SW 1271 (cell line): ENCODE measurements around the gene PRMT7.

ENCODE experiments used
- DNase-seq, 2 experiments: peaks; one replicate each; lab custom pipeline; 2025; lab: John Stamatoyannopoulos, UW

PRMT7 gene

DNA sequence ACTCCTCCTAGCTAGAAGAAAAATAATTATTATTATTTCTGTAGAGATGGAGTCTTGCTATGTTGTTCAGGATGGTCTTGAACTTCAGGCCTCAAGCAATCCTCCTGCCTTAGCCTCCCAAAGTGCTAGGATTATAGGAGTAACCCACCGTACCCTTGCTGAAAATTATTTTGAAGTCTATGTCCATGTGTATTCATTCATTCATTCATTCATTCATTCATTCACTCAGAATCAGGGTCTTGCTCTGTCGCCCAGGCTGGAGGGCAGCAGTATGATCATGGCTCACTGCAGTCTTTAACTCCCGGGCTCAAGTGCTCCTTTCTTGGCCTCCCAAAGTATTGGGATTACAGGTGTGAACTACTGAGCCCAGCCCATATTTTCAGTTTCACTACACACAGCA lies 4.2 kb upstream of the PRMT7 start:
- DNase-seq: no peak

DNA sequence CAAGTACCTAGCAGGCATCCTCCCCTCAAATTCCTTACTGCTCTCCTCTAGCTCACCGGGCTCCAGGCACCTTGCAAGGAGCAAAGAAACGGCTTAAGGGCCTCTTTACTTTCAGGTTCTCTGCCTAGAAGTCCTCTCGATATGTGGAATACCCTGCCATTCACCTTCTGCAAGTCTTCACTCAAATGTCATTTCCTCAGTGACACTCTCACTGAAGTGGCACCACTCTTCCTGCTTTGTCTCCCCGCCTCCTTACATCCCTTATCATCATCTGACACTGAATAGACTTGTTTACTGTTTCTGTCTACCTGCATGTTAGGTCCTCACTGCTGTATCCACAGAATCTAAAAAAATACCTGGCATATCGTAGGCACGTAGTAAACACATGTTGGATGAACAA lies 1.0 kb upstream of the PRMT7 start:
- DNase-seq: no peak

DNA sequence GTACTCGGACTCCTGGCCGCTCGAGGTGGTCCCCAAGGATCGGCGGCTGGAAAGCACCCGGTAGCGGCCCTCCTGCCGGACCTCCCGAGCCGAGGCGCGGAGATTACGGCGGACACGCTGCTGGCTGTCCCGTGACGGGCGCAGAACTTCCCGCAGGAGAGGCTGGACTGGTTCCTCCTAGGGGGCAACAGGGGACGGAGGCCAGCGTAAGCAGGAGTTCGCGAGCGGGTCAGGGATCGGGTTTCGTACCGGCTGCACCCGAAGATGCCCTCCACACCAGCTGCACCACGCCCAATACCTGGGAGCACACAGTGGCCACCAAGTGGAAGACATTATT lies 414 bp upstream of the PRMT7 start:
- DNase-seq: no peak

DNA sequence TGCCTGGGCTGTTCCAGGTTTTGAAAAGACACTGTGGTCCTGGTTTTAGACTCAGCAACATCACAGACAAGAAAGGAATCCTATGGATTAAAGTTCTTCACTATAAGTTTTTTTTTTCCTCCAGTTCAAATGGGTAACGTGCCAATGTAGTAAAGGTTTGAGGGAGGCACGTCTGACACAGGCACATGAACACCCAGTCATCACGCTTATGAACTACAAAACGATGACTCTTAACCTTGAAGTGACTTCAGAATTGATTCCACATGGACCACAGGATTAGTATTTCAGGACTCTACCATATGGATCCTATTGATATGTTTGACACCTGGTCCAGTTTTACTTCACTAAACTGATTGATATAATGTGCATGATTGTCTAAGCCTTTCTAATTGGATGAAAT lies 2.3 kb downstream of the PRMT7 start:
- no peak for DNase-seq

DNA sequence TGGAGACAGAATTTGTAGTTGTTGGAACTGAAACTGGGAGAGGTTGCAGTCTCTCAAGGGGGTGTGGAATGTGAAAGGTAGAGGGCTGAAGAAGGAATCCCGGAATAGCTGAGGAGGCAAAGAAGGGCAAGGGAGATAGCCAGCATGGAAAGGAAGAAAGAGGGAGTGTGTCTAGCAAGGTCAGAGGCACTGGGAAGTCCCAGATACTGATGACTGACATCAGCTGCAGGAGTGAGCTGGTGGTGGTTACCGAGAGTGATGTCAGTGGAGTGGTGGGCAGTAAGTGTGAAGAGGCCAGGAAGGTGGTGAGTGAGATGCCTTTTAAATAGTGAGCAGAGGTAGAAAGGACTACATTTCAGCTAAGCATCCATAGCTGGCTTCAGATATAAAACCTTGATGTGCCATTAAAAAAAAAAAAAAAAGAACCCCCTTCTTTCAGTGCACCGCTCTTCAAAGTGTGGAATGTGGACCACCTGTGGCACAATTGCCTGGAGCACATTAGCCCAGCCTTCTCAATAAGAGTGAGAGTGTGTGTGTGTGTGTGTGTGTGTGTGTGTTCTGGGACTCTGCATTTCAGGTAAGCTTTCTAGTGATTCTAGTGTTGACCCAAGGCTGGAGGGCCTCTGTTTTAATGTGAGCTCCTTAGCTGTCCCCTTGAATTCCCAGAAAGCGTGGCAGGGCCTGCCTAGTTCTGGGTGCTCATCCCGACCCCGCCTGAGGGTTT lies 8.5 kb downstream of the PRMT7 start:
- no peak for DNase-seq

- no peak for DNase-seq
These were observed 13.5 kb downstream of the PRMT7 start for GRCh38 chr16:68324336-68324735.

DNA sequence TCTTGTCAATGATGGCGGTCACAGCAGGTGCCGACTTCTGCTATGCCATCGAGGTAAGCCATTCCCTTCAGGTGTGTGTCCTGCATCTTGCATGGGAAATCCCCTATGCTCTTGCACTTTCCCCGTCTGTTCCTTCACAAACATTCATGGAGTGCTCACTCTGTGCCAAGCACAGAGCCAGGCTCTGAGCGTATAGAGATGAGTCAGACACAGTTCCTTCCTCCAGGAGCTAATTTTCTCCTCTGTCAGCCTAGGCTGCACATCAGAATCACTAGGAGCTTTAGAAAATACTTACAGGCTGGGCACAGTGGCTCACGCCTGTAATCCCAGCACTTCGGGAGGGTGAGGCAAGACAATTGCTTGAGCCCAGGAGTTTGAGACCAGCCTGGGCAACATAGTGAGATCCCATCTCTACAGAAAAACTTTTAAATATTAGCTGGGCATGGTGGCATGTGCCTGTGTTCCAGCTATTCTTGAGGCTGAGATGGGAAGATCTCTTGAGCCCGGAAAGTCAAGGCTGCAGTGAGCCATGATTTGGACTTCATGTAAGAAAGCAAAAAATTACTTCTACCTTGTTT lies 14.1 kb downstream of the PRMT7 start:
- DNase-seq: no peak

DNA sequence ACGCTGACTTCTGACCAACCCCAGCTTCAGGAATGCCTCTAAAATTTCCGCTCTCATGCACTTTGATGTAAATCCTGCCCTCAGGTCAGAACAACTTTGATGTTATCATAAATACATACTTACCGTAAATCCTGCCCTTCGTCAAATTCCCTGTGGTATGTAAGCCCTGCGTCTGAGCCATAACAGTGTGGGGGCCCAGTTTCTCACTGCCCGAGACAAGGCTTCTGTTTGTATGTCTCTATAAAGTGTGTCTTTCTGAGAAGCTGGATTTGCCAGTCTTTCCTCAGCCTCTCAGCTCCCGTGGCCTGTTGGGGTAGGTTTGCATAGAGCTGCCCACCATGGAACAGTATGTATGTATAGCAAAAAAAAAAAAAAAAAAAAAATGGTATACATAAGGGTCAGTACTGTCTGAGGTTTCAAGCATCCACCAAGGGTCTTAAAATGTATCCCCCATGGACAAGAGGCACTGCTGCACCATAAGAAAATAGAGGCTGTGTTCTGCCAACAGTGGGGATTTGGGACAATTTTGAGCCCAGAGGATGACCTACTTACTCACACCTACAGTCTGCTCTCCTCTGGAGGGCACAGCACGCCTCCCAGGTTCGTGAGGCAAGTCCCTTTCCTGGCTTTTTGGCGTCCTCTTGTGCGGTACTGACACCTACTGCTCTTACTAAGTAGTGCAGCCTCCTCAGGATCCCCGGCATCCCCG lies 17.5 kb downstream of the PRMT7 start:
- peak; percentile 57 to 74 for DNase-seq

DNA sequence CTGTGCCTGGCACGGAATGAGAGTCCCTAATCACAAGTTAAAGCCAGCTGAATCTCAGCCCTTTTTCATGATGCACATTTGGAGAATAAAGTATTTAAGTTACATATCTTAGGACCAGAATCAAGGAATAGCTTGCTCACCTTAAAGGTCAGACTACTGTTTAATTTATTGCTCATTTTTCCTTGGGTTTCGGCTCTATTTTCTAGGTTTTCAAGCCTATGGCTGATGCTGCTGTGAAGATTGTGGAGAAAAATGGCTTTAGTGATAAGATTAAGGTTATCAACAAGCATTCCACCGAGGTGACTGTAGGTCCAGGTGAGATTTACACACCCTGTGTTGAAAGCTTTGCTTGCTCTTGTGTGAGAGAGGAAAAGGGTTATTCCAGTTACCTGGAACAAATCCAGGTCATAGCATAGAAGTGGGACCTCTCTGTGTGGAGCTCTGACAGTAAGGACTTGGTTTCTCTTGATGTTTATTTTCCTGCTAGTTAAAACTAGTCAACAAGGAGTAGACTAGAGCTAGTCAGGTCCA lies 18.1 kb downstream of the PRMT7 start:
- DNase-seq: no peak

GRCh38 chr16:68331879-68332410 lies 21.1 kb downstream of the PRMT7 start:
- no peak for DNase-seq

DNA sequence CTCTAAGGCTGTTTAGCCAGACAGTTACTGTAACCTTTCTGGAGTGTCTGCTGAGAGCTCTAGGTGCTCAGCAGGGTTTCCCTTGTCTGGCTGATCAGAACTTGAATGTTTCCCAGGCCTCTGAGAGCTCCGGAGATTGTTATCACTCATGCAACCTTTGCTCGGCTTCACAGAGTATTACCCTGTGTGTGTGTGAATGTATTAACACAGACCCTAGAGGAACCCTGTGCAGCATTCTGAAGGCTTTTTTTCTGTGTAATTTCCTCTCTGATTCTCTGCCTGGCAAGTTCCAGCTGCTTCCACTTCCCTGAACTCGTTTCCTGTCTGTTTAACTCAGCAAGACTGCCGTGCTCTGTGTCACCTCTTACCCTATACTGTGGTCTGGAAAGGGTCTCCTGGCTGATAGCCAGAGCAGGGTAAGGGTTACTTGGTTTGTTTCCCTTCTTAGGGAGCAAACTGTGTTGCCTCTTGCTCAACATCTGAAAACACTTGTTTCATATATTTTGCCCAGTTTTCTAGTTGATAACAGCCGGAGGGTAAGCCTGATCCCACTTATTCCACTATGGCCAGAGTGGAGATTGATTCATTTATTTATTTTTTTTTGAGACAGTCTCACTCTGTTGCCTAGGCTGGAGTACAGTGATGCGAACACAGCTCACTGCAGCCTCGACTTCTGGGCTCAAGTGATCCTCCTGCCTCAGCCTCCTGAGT lies 21.7 kb downstream of the PRMT7 start:
- no peak for DNase-seq

GRCh38 chr16:68335175-68335574 lies 24.4 kb downstream of the PRMT7 start:
- DNase-seq: no peak

DNA sequence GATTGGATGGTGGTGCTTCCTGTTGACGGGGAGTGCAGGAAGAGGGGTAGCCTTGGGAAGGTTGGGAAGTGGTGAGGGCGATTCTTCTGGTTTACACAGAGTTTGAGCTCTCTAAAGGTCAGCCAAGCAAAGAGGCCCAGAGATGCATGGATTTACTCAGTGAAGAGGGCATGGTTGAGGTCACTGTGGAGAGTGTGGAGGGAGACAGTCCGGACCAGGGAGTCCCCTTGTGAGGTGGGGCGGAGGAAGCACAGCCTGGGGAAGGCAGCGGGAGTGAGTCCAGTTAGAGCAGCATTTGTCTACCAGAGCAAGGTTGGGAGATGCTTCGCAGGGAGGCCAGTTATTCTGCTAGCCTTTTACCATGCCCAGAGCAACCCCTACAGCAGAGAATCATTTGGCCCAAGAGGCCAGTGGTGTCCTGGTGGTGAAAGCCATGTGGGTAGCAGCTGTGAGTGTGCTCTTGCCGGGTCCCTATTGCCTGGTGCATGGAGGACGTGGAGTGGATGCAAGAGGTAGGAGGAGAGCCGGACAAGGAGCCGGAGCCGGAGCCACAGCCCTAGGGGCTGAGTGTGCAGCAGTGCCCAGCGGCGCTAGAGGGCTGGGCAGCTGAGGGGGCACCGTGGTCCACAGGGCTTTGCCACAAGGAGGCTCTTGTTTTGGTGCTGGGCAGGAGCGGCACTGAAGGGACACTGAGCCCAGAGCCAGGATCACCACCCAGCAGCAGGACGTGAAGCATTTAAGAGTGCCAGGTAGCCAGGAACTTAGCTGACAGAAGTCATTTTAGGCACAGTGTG lies 27.7 kb downstream of the PRMT7 start:
- DNase-seq: no peak

DNA sequence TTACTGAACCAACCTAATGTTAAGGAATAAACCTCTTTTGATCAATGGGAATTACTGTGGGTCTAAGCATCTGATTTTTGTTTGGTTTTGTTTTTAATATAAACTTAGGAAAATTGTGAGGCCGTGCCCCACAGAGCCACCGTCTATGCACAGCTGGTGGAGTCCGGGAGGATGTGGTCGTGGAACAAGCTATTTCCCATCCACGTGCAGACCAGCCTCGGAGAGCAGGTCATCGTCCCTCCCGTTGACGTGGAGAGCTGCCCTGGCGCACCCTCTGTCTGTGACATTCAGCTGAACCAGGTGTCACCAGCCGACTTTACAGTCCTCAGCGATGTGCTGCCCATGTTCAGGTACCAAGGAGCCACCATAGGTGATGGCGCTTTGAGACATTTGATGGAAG lies 28.4 kb downstream of the PRMT7 start:
- DNase-seq: no peak

- no peak for DNase-seq
These were observed 31.8 kb downstream of the PRMT7 start for GRCh38 chr16:68342620-68343019.

- no peak for DNase-seq
These were observed 32.3 kb downstream of the PRMT7 start for GRCh38 chr16:68343137-68343536.

- no peak for DNase-seq
These were observed 33.4 kb downstream of the PRMT7 start for GRCh38 chr16:68344252-68344651.

DNA sequence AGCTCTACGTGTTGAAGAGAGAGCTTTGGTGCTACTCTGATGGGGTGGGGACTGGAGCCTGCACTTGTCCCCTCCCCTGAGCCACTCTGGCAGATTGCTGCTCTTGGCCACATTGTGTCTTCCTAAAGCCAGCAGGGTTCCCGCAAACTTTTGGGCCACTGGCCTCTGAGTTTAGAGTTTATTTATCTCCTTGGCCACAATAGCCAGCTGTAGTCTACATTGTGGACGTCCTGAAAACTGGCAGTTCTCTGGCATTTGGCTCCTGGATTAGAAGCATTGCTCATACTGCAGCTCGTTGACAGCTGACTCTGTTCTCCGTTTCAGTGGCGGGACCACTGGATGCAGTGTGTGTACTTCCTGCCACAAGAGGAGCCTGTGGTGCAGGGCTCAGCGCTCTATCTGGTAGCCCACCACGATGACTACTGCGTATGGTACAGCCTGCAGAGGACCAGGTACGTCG lies 34.6 kb downstream of the PRMT7 start:
- no peak for DNase-seq

GRCh38 chr16:68345958-68346635 lies 35.3 kb downstream of the PRMT7 start:
- DNase-seq: no peak

DNA sequence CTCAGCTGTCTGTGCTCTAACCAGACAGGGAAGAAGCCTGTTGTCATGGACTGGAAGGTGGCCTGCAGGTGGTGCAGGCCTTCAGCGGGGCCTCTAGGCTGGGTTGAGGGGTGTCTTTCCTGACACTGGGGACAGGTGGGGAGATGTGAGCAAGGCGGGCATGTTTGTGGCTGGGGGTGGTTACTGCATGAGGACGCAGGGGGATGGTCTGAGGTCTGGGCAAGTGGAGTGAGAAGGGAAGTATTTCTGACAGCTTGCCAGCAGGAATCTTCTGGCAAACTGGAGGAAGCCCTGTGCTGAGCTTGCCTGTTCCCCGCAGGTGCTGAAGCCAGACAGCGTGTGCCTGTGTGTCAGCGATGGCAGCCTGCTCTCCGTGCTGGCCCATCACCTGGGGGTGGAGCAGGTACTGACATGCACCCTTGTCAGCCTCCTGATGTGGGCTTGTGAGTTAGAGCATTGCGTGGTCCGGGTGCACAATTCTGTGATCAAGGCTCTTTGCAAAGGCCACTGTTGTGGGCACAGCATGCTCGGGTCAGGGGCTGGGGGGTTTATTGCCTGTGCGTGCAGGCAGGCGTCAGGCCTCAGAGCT lies 36.2 kb downstream of the PRMT7 start:
- no peak for DNase-seq
